Measurements from ENCODE around the gene NLRP4.

- TF ChIP-seq CTCF (IDR thresholded peaks at IDR 0.05), result peak in 2 of 4 donors; percentile 16 to 37
- TF ChIP-seq POLR2A (IDR thresholded peaks at IDR 0.05), result no peak
These were observed 77.4 kb downstream of the NLRP4 start for GRCh38 chr19:55913643-55914268.

Measured in right lobe of liver (tissue), 4 donors.